HEK293T (cell line): Measurements from ENCODE around the gene TBC1D5.

Source experiments
- CTCF ChIA-PET: fragments of 350-600 bp; formaldehyde crosslinking; extraction: SDS; loops from one replicate; lab custom pipeline; 2021; ENCODE audit warnings: antibody characterized with exemption, inconsistent platforms; lab: Yijun Ruan, JAX
- POLR2A ChIA-PET: fragments of 350-600 bp; formaldehyde crosslinking; extraction: SDS; loops from one replicate; lab custom pipeline; 2020; ENCODE audit warnings: antibody characterized with exemption, inconsistent platforms; lab: Yijun Ruan, JAX
- DNase-seq: peaks from one replicate; pipeline ENCODE4 v3.0.0; 2012; ENCODE audit warnings: mixed read lengths; ENCODE audit errors: extremely low spot score
- ARNT ChIP-seq: fragments of 450-650 bp; IDR thresholded peaks from 2 replicates; pipeline ENCODE4 v1.6.1; 2017; ENCODE audit warnings: mild to moderate bottlenecking
- BHLHE40 ChIP-seq: fragments of 450-650 bp; IDR thresholded peaks from 2 replicates; pipeline ENCODE4 v1.6.1; 2016; ENCODE audit warnings: mild to moderate bottlenecking, moderate library complexity, borderline replicate concordance
- CTBP1 ChIP-seq: fragments of 450-650 bp; IDR thresholded peaks from 2 replicates; pipeline ENCODE4 v1.6.1; 2016; ENCODE audit warnings: borderline replicate concordance
- ELF4 ChIP-seq: fragments of 450-650 bp; IDR thresholded peaks from 2 replicates; pipeline ENCODE4 v1.6.1; 2017; ENCODE audit warnings: antibody characterized with exemption
- FOXA1 ChIP-seq: fragments of 450-650 bp; IDR thresholded peaks from 2 replicates; pipeline ENCODE4 v1.6.1; 2016; ENCODE audit warnings: mild to moderate bottlenecking
- FOXK2 ChIP-seq: fragments of 450-650 bp; IDR thresholded peaks from 2 replicates; pipeline ENCODE4 v1.6.1; 2016; ENCODE audit warnings: mild to moderate bottlenecking
- FOXM1 ChIP-seq: fragments of 450-650 bp; IDR thresholded peaks from 2 replicates; pipeline ENCODE4 v1.6.1; 2017; ENCODE audit warnings: mild to moderate bottlenecking, borderline replicate concordance
- HDGF ChIP-seq: fragments of 450-650 bp; IDR thresholded peaks from 2 replicates; pipeline ENCODE4 v1.6.1; 2017; ENCODE audit warnings: antibody characterized with exemption, borderline replicate concordance
- L3MBTL2 ChIP-seq: fragments of 450-650 bp; conservative IDR thresholded peaks from 2 replicates; pipeline ENCODE4 v1.6.1; 2016; ENCODE audit warnings: mild to moderate bottlenecking
- LEF1 ChIP-seq: fragments of 450-650 bp; IDR thresholded peaks from 2 replicates; pipeline ENCODE4 v1.6.1; 2017; ENCODE audit warnings: mild to moderate bottlenecking, borderline replicate concordance
- NFRKB ChIP-seq: fragments of 450-650 bp; IDR thresholded peaks from 2 replicates; pipeline ENCODE4 v1.6.1; 2016; ENCODE audit warnings: mild to moderate bottlenecking, moderate library complexity
- PKNOX1 ChIP-seq: fragments of 450-650 bp; IDR thresholded peaks from 2 replicates; pipeline ENCODE4 v1.6.1; 2016
- SP1 ChIP-seq: fragments of 450-650 bp; IDR thresholded peaks from 2 replicates; pipeline ENCODE4 v1.6.1; 2017
- SUZ12 ChIP-seq: fragments of 450-650 bp; IDR thresholded peaks from 2 replicates; pipeline ENCODE4 v1.6.1; 2016; ENCODE audit warnings: mild to moderate bottlenecking
- TARDBP ChIP-seq: fragments of 450-650 bp; IDR thresholded peaks from 2 replicates; pipeline ENCODE4 v1.6.1; 2016
- ZNF384 ChIP-seq: fragments of 450-650 bp; IDR thresholded peaks from 2 replicates; pipeline ENCODE4 v1.6.1; 2016

The TBC1D5 gene

DNA sequence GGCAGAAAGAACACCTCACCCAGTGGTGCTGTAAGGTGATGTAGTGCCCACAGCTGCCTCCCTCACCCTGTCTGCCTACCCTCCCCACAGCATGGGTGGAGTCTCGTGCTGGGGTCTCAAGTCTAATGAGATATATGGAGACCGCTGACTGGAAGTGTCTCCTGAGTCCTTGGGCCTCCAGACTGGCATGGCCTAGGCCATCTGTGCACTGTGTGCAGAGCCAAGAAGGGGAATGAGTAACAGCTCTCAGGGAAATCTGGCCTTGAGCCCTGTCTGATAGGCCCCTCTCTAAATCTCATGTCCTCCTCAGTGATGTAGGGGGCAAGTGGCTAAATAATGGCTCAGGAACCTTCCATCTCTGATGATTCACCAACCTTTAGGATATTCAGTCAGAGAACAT lies 580.3 kb downstream of the TBC1D5 start:
- no peak for TF ChIP-seq CTBP1
- no peak for TF ChIP-seq LEF1
- no peak for TF ChIP-seq TARDBP
- TF ChIP-seq ZNF384: no peak
- TF ChIP-seq BHLHE40: no peak
- no peak for TF ChIP-seq ARNT
- no peak for TF ChIP-seq SUZ12
- no peak for TF ChIP-seq FOXK2
- no peak for TF ChIP-seq SP1
- TF ChIP-seq PKNOX1: no peak
- ChIA-PET POLR2A (no interaction called here), CTCF (no interaction called here)
- DNase-seq: no peak

DNA sequence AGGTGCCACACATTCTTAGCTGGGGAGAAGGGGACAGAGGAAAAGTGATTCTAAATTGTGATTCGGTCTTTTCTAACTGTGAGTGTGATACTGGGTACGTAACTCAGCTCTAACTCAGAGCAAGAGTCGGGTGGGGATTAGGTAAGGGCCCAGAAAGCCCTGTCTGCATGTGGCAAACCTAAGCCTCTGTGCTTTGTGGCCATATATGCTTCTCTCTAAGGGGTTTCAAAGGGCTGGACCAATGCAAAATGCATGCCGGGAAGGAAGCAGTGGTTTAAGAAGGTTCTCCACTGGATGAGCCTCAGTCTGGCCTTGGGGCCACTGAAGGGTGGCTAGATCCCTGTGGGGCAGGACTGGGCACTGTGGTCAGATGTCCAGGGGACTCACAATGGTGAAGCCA lies 581.8 kb downstream of the TBC1D5 start:
- ChIA-PET POLR2A (no interaction called here), CTCF (no interaction called here)
- TF ChIP-seq ELF4 (no peak), NFRKB (no peak), ZNF384 (no peak), TARDBP (no peak), PKNOX1 (no peak), BHLHE40 (no peak), SP1 (no peak), FOXM1 (no peak), FOXA1 (no peak), FOXK2 (no peak), LEF1 (no peak), SUZ12 (no peak), HDGF (no peak), L3MBTL2 (no peak), CTBP1 (no peak), ARNT (no peak)
- no peak for DNase-seq

- ChIA-PET CTCF (no interaction called here), POLR2A (no interaction called here)
- TF ChIP-seq FOXM1 (no peak), FOXK2 (no peak), PKNOX1 (no peak), ZNF384 (no peak), ELF4 (no peak), SP1 (no peak), SUZ12 (no peak), BHLHE40 (no peak), LEF1 (no peak), HDGF (no peak), FOXA1 (no peak), CTBP1 (no peak), NFRKB (no peak)
- DNase-seq: no peak
Measured at GRCh38 chr3:17158941-17159682, 583.3 kb downstream of the TBC1D5 start.

DNA sequence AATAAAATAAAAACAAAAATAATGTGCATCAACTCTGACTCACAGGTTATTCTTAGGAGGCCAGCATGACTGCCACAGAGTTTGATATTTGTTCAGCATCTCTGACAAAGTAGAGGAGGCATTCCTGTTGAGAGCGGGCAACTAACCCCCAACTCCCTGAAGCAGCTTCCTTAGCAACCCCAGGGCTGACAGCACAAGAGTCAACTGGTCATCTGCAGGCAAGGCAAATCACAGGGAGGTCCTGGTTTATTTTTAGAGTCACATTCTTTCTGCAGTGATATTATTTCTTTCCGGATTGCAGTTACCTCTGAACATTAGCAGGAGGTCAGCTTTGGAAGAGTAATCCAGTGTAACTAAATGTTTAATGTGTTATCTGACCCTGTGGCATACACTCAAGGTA lies 584.7 kb downstream of the TBC1D5 start:
- ChIA-PET CTCF (no interaction called here), POLR2A (no interaction called here)
- no peak for DNase-seq
- TF ChIP-seq NFRKB: no peak
- TF ChIP-seq ARNT: no peak
- TF ChIP-seq BHLHE40: no peak

GRCh38 chr3:17156864-17157263 lies 585.6 kb downstream of the TBC1D5 start:
- no peak for DNase-seq
- TF ChIP-seq NFRKB (no peak), BHLHE40 (no peak), HDGF (no peak), SP1 (no peak), LEF1 (no peak), ZNF384 (no peak), ARNT (no peak), FOXK2 (no peak), FOXM1 (no peak), PKNOX1 (no peak), SUZ12 (no peak), FOXA1 (no peak), TARDBP (no peak), CTBP1 (no peak), ELF4 (no peak), L3MBTL2 (no peak)
- ChIA-PET CTCF (no interaction called here), POLR2A (interaction anchor here (0.8 kb wide), 1 partner anchor 21 kb away, joined by 3 read pairs; no protein-coding TSS in a partner anchor)

DNA sequence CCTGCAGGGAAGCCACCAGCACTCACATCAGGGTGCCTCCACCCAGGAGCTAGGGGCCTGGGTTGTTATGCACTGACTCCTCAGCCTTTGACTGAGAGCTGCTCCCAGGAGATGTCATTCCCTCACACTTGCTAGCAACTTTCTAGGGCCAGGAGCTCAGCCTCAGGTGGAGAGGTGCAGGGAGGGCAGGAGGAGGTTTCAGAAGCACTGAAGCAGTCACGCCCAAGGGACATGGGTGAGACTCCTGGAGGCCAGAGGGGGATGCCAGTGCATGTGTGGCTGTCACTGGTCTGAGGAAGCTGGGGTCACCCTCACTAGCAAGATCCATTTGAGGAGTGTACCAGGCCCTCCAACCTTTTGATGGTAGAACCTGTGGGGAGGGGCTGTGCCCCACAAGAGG lies 586.5 kb downstream of the TBC1D5 start:
- TF ChIP-seq FOXM1: no peak
- no peak for TF ChIP-seq CTBP1
- TF ChIP-seq ELF4: no peak
- TF ChIP-seq ZNF384: no peak
- no peak for TF ChIP-seq NFRKB
- no peak for TF ChIP-seq HDGF
- no peak for TF ChIP-seq TARDBP
- no peak for TF ChIP-seq FOXA1
- TF ChIP-seq FOXK2: no peak
- DNase-seq: no peak
- CTCF ChIA-PET: no interaction called here
- POLR2A ChIA-PET: interaction anchor here (0.8 kb wide), 1 partner anchor 20 kb away, joined by 3 read pairs; no protein-coding TSS in a partner anchor
